Neural progenitor cell (in vitro differentiated cells): ENCODE data around the gene KCNJ15. TPM values are rescaled to one million over a fixed set of nuclear protein-coding genes. Genes with fewer than 3 reads are reported as not detected.

ENCODE experiments used
- DNase-seq: peaks from one replicate; pipeline ENCODE4 v3.0.0-alpha.2; 2016; ENCODE audit warnings: low spot score
- H2AFZ ChIP-seq: fragments of 200-600 bp; sonication (generic); replicated peaks from 2 replicates; pipeline ENCODE4 v1.6.1; 2016; ENCODE audit warnings: antibody characterized with exemption
- H3F3A ChIP-seq: fragments of 200-600 bp; sonication (generic); 2 replicates; pipeline ENCODE4 v1.6.1; 2016; ENCODE audit warnings: antibody characterized with exemption, low read depth
- H3K27ac ChIP-seq: fragments of 200-600 bp; sonication (generic); 2 replicates; pipeline ENCODE4 v1.5.1; 2016; ENCODE audit warnings: mild to moderate bottlenecking
- H3K27me3 ChIP-seq: fragments of 200-600 bp; sonication (generic); 2 replicates; pipeline ENCODE4 v1.6.1; 2016; ENCODE audit warnings: mild to moderate bottlenecking, moderate library complexity
- H3K36me3 ChIP-seq: fragments of 200-600 bp; sonication (generic); 2 replicates; pipeline ENCODE4 v1.5.1; 2016
- H3K4me1 ChIP-seq: fragments of 200-600 bp; sonication (generic); 2 replicates; pipeline ENCODE4 v1.6.1; 2016; ENCODE audit warnings: mixed run types
- H3K4me2 ChIP-seq: fragments of 200-600 bp; sonication (generic); 2 replicates; pipeline ENCODE4 v1.6.1; 2016
- H3K4me3 ChIP-seq: fragments of 200-600 bp; sonication (generic); 2 replicates; pipeline ENCODE4 v1.5.1; 2016
- H3K79me2 ChIP-seq: fragments of 200-600 bp; sonication (generic); 2 replicates; pipeline ENCODE4 v1.6.1; 2016; ENCODE audit warnings: low read depth
- H3K9ac ChIP-seq: fragments of 200-600 bp; sonication (generic); 2 replicates; pipeline ENCODE4 v1.6.1; 2016
- H3K9me3 ChIP-seq: fragments of 200-600 bp; sonication (generic); 2 replicates; pipeline ENCODE4 v1.5.1; 2016; ENCODE audit warnings: low read depth
- H4K20me1 ChIP-seq: fragments of 200-600 bp; sonication (generic); 2 replicates; pipeline ENCODE4 v1.6.1; 2016; ENCODE audit warnings: low read depth
- H3K27ac Mint-ChIP-seq: 3 replicates; pipeline ENCODE4 v1.8.0; 2021; ENCODE audit warnings: mixed read lengths
- H3K27me3 Mint-ChIP-seq: 2 replicates; pipeline ENCODE4 v1.8.0; 2022; ENCODE audit warnings: low read depth, mild to moderate bottlenecking, inconsistent platforms, moderate library complexity, mixed read lengths; ENCODE audit not compliant: insufficient read depth
- H3K36me3 Mint-ChIP-seq: 3 replicates; pipeline ENCODE4 v1.8.0; 2021; ENCODE audit warnings: mixed read lengths
- H3K4me1 Mint-ChIP-seq: 3 replicates; pipeline ENCODE4 v1.8.0; 2021; ENCODE audit warnings: mixed read lengths
- H3K4me3 Mint-ChIP-seq: 3 replicates; pipeline ENCODE4 v1.8.0; 2021; ENCODE audit warnings: mild to moderate bottlenecking, moderate library complexity, mixed read lengths
- H3K9me3 Mint-ChIP-seq: 3 replicates; pipeline ENCODE4 v1.8.0; 2020; ENCODE audit warnings: mixed read lengths
- EZH2 ChIP-seq: fragments of 200-600 bp; sonication (generic); IDR thresholded peaks from 2 replicates; pipeline ENCODE4 v1.6.1; 2017; ENCODE audit warnings: antibody characterized with exemption, mild to moderate bottlenecking, moderate library complexity
- EZH2phosphoT487 ChIP-seq: fragments of 200-600 bp; sonication (generic); IDR thresholded peaks from 2 replicates; pipeline ENCODE4 v1.6.1; 2017; ENCODE audit warnings: antibody characterized with exemption
- total RNA-seq: library from RNA; depleted of rRNA; stranded (reverse); fragments of >200 nt; gene quantifications from 2 replicates; pipeline ENCODE4 v1.2.3, GENCODE V29; 2015; ENCODE audit warnings: low replicate concordance
- TF ChIP-seq, protein P1 (sequence below): fragments of 200-600 bp; sonication (generic); IDR thresholded peaks from 2 replicates; pipeline ENCODE4 v1.5.1; 2017; ENCODE audit warnings: antibody characterized with exemption, mild to moderate bottlenecking

The KCNJ15 gene
- total RNA-seq, result not detected in 2 replicates

GRCh38 chr21:38256599-38257302 is at the start of gene KCNJ15:
KCNJ15 (plus strand) TSS chr21:38256991; CDS start chr21:38299262, 42,271 bp downstream.
- no peak within 1 kb of the TSS for H3K9ac ChIP-seq
- H3F3A ChIP-seq, result no peaks in the 10 kb centered on the region
- H3K27me3 ChIP-seq, result no peaks in the 10 kb centered on the region
- H3K27ac Mint-ChIP-seq, result no peak within 1 kb of the TSS
- no peak within 1 kb of the TSS for H2AFZ ChIP-seq
- no peak within 1 kb of the TSS for H3K27ac ChIP-seq
- no peaks in the 10 kb centered on the region for H3K4me1 Mint-ChIP-seq
- DNase-seq, result no peak
- H3K9me3 Mint-ChIP-seq, result no peaks in the 10 kb centered on the region
- no peak within 1 kb of the TSS for H3K4me3 ChIP-seq
- H4K20me1 ChIP-seq, result no peaks in the 10 kb centered on the region
- H3K4me2 ChIP-seq, result no peak within 1 kb of the TSS
- peaks cover 2% of the 10 kb centered on the region for H3K27me3 Mint-ChIP-seq
- no peaks in the 10 kb centered on the region for H3K36me3 Mint-ChIP-seq
- TF ChIP-seq EZH2, result no peak
- TF ChIP-seq EZH2phosphoT487, result no peak
- TF ChIP-seq, protein P1, sequence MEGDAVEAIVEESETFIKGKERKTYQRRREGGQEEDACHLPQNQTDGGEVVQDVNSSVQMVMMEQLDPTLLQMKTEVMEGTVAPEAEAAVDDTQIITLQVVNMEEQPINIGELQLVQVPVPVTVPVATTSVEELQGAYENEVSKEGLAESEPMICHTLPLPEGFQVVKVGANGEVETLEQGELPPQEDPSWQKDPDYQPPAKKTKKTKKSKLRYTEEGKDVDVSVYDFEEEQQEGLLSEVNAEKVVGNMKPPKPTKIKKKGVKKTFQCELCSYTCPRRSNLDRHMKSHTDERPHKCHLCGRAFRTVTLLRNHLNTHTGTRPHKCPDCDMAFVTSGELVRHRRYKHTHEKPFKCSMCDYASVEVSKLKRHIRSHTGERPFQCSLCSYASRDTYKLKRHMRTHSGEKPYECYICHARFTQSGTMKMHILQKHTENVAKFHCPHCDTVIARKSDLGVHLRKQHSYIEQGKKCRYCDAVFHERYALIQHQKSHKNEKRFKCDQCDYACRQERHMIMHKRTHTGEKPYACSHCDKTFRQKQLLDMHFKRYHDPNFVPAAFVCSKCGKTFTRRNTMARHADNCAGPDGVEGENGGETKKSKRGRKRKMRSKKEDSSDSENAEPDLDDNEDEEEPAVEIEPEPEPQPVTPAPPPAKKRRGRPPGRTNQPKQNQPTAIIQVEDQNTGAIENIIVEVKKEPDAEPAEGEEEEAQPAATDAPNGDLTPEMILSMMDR, result no peak
- H3K79me2 ChIP-seq, result no peaks in the 10 kb centered on the region
- H3K4me1 ChIP-seq, result no peaks in the 10 kb centered on the region
- H3K4me3 Mint-ChIP-seq, result no peak within 1 kb of the TSS
- no peaks in the 10 kb centered on the region for H3K36me3 ChIP-seq
- no peaks in the 10 kb centered on the region for H3K9me3 ChIP-seq

DNA sequence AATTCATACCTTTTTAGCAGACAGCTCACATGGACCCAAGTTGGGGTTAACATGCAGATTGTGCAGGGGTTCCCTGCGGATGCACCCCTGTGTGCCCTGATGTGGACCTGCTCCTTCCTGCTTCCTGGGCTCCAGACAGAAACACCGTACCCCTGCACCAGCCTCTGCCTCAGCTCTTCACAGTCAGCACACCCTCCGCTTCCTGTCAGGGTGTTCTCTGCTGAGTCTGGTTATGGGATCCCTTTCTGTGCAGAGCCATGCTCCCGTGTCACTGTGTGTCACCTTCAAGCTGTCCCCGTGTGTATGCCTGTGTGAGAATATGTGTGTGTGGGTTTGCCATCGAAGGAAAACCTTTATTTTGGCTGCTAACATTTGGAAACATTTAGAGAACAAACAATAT is 48.7 kb upstream of the KCNJ15 start:
- peak overlapping the region; percentile 79 for H3K27ac Mint-ChIP-seq
- Histone ChIP-seq H3K4me2 (no peak overlapping the region), H3K4me3 (no peak overlapping the region), H3K27me3 (no peaks in the 10 kb centered on the region), H3K27ac (no peak overlapping the region), H2AFZ (no peak overlapping the region), H3F3A (no peaks in the 10 kb centered on the region), H3K36me3 (no peaks in the 10 kb centered on the region), H3K9me3 (no peaks in the 10 kb centered on the region), H4K20me1 (no peaks in the 10 kb centered on the region), H3K4me1 (peaks cover 5% of the 10 kb centered on the region), H3K79me2 (no peaks in the 10 kb centered on the region), H3K9ac (no peak overlapping the region)
- TF ChIP-seq, protein P1, result no peak
- TF ChIP-seq EZH2phosphoT487 (no peak), EZH2 (no peak)
- H3K9me3 Mint-ChIP-seq, result peaks cover 10% of the 10 kb centered on the region
- no peaks in the 10 kb centered on the region for H3K36me3 Mint-ChIP-seq
- DNase-seq, result no peak
- peaks cover 3% of the 10 kb centered on the region for H3K27me3 Mint-ChIP-seq
- peaks cover 11% of the 10 kb centered on the region for H3K4me1 Mint-ChIP-seq
- H3K4me3 Mint-ChIP-seq, result peak overlapping the region; percentile 36

DNA sequence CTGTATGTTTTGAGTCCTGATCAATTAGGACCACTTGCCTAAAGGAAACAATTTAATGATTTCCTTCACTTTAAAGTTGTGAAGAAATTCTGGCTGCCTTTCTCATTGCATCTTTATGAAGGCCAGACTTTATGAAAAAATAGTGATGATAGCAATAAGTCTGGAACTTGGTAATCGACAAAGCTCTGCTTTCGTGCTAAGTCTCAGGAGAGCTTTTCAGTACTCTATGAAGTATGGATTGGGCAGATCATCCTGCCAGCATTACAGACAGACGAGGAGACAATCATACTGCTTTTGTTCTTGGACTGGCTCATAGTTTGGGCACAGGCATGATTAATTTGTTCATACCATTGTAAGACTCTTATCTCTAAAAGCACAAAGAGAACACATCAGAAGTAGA is 45.5 kb upstream of the KCNJ15 start:
- Histone ChIP-seq H3K9me3 (no peaks in the 10 kb centered on the region), H3K4me3 (no peak overlapping the region), H3K27ac (no peak overlapping the region), H2AFZ (no peak overlapping the region), H3K27me3 (no peaks in the 10 kb centered on the region), H3K79me2 (no peaks in the 10 kb centered on the region), H3F3A (no peaks in the 10 kb centered on the region), H3K4me1 (no peaks in the 10 kb centered on the region), H3K9ac (no peak overlapping the region), H4K20me1 (no peaks in the 10 kb centered on the region), H3K36me3 (no peaks in the 10 kb centered on the region), H3K4me2 (no peak overlapping the region)
- no peak for TF ChIP-seq EZH2
- TF ChIP-seq, protein P1, result no peak
- H3K4me3 Mint-ChIP-seq, result no peak overlapping the region
- no peaks in the 10 kb centered on the region for H3K36me3 Mint-ChIP-seq
- H3K9me3 Mint-ChIP-seq, result peaks cover 10% of the 10 kb centered on the region
- H3K4me1 Mint-ChIP-seq, result peaks cover 3% of the 10 kb centered on the region
- peaks cover 4% of the 10 kb centered on the region for H3K27me3 Mint-ChIP-seq
- DNase-seq, result no peak
- no peak overlapping the region for H3K27ac Mint-ChIP-seq
